GM18507 (cell line): ENCODE data around the gene MAGEE1.

ENCODE experiments used
- DNase-seq: peaks from one replicate; pipeline ENCODE4 v3.0.0; 2011; ENCODE audit warnings: low read depth; ENCODE audit not compliant: insufficient read length; ENCODE audit errors: extremely low spot score
- FAIRE-seq: peaks from 2 replicates; lab custom pipeline; 2011; peaks lifted over from hg19 to GRCh38; lab: Jason Lieb, UNC

MAGEE1 gene

GRCh38 chrX:76427560-76428242 is at the start of gene MAGEE1:
MAGEE1 (plus strand) TSS chrX:76427710; CDS start chrX:76427931, 221 bp downstream.
- DNase-seq, result peak; percentile 32
- peak; percentile 89 for FAIRE-seq

- FAIRE-seq, result no peak
Measured at GRCh38 chrX:76398970-76399369, 28.5 kb upstream of the MAGEE1 start.

GRCh38 chrX:76407795-76408194 is 19.7 kb upstream of the MAGEE1 start:
- FAIRE-seq (no peak), DNase-seq (no peak)

More at GRCh38 chrX:76398970-76399369, 28.5 kb upstream of the MAGEE1 start:
- no peak for DNase-seq

GRCh38 chrX:76420237-76420636 is 7.3 kb upstream of the MAGEE1 start:
- no peak for FAIRE-seq
- no peak for DNase-seq

- DNase-seq (no peak), FAIRE-seq (no peak)
Measured at GRCh38 chrX:76428243-76429130, 977 bp downstream of the MAGEE1 start.

GRCh38 chrX:76433219-76433618 is 5.7 kb downstream of the MAGEE1 start:
- FAIRE-seq (no peak), DNase-seq (no peak)

GRCh38 chrX:76434103-76434741 is 6.7 kb downstream of the MAGEE1 start:
- no peak for FAIRE-seq

GRCh38 chrX:76439188-76439587 is 11.7 kb downstream of the MAGEE1 start:
- FAIRE-seq (no peak), DNase-seq (no peak)

More at GRCh38 chrX:76434103-76434741, 6.7 kb downstream of the MAGEE1 start:
- DNase-seq, result no peak

- DNase-seq (no peak), FAIRE-seq (no peak)
Measured at GRCh38 chrX:76453737-76454406, 26.4 kb downstream of the MAGEE1 start.

GRCh38 chrX:76454456-76454927 is 27.0 kb downstream of the MAGEE1 start:
- DNase-seq (no peak), FAIRE-seq (peak; percentile 65)

GRCh38 chrX:76477353-76477752 is 49.8 kb downstream of the MAGEE1 start:
- FAIRE-seq, result no peak
- no peak for DNase-seq
